H9 (cell line): Measurements from ENCODE around the gene ABR. TPM values are rescaled to one million over a fixed set of nuclear protein-coding genes. Genes with fewer than 3 reads are reported as not detected.

Experiments used
- DNase-seq: peaks from one replicate; pipeline ENCODE4 v3.0.0-alpha.2; 2017
- H2AFZ ChIP-seq: one replicate; pipeline ENCODE4 v1.6.1; 2013; ENCODE audit warnings: mild to moderate bottlenecking, low read length, control low read depth, moderate library complexity
- H2AK5ac ChIP-seq: 2 replicates; pipeline ENCODE4 v1.6.1; 2013; ENCODE audit warnings: low read length, control low read depth, mixed read lengths; ENCODE audit not compliant: insufficient read length
- H2BK120ac ChIP-seq: one replicate; pipeline ENCODE4 v1.6.1; 2013; ENCODE audit warnings: low read depth, mild to moderate bottlenecking, low read length, control low read depth, inconsistent platforms; ENCODE audit not compliant: poor library complexity, severe bottlenecking
- H2BK12ac ChIP-seq: 2 replicates; pipeline ENCODE4 v1.6.1; 2013; ENCODE audit warnings: low read length, control low read depth, mixed read lengths, low read depth; ENCODE audit not compliant: insufficient read length
- H2BK15ac ChIP-seq: 2 replicates; pipeline ENCODE4 v1.6.1; 2013; ENCODE audit warnings: low read depth, low read length, control low read depth
- H2BK20ac ChIP-seq: one replicate; pipeline ENCODE4 v1.6.1; 2013; ENCODE audit warnings: low read depth, mild to moderate bottlenecking, low read length, control low read depth, inconsistent platforms; ENCODE audit not compliant: poor library complexity, severe bottlenecking
- H2BK5ac ChIP-seq: 2 replicates; pipeline ENCODE4 v1.6.1; 2013; ENCODE audit warnings: low read length, control low read depth, mixed read lengths; ENCODE audit not compliant: insufficient read length
- H3K14ac ChIP-seq: 2 replicates; pipeline ENCODE4 v1.6.1; 2013; ENCODE audit warnings: low read length, control low read depth; ENCODE audit not compliant: insufficient read depth
- H3K18ac ChIP-seq: 2 replicates; pipeline ENCODE4 v1.6.1; 2013; ENCODE audit warnings: low read depth, mild to moderate bottlenecking, mixed read lengths, low read length, control low read depth; ENCODE audit not compliant: insufficient read length
- H3K23ac ChIP-seq: 2 replicates; pipeline ENCODE4 v1.6.1; 2013; ENCODE audit warnings: low read length, control low read depth, mixed read lengths, low read depth; ENCODE audit not compliant: insufficient read length
- H3K23me2 ChIP-seq: 2 replicates; pipeline ENCODE4 v1.6.1; 2013; ENCODE audit warnings: low read depth, mild to moderate bottlenecking, mixed read lengths, low read length, control low read depth; ENCODE audit not compliant: insufficient read length, poor library complexity, severe bottlenecking
- H3K27ac ChIP-seq: 2 replicates; pipeline ENCODE4 v1.5.1; 2013; ENCODE audit warnings: low read length, control low read depth, mixed read lengths, low read depth; ENCODE audit not compliant: insufficient read length
- H3K27me3 ChIP-seq: 2 replicates; pipeline ENCODE4 v1.6.1; 2013; ENCODE audit warnings: low read length, control low read depth, inconsistent platforms; ENCODE audit not compliant: insufficient read depth
- H3K4ac ChIP-seq: 2 replicates; pipeline ENCODE4 v1.6.1; 2013; ENCODE audit warnings: low read depth, mild to moderate bottlenecking, control low read depth, inconsistent platforms, low read length, moderate library complexity
- H3K4me1 ChIP-seq: 2 replicates; pipeline ENCODE4 v1.6.1; 2013; ENCODE audit warnings: low read length, control low read depth, inconsistent platforms; ENCODE audit not compliant: insufficient read depth
- H3K4me2 ChIP-seq: 2 replicates; pipeline ENCODE4 v1.6.1; 2013; ENCODE audit warnings: low read length, control low read depth, mixed read lengths; ENCODE audit not compliant: insufficient read length, insufficient read depth
- H3K56ac ChIP-seq: 2 replicates; pipeline ENCODE4 v1.6.1; 2013; ENCODE audit warnings: low read depth, mild to moderate bottlenecking, mixed read lengths, low read length, control low read depth; ENCODE audit not compliant: insufficient read length
- H3K79me1 ChIP-seq: 2 replicates; pipeline ENCODE4 v1.6.1; 2013; ENCODE audit warnings: low read depth, mild to moderate bottlenecking, moderate library complexity, low read length, control low read depth, inconsistent platforms; ENCODE audit not compliant: insufficient read depth, poor library complexity, severe bottlenecking
- H3K79me2 ChIP-seq: 2 replicates; pipeline ENCODE4 v1.6.1; 2013; ENCODE audit warnings: low read length, control low read depth, inconsistent platforms; ENCODE audit not compliant: insufficient read depth
- H3K9ac ChIP-seq: 2 replicates; pipeline ENCODE4 v1.6.1; 2013; ENCODE audit warnings: low read length, control low read depth, mixed read lengths; ENCODE audit not compliant: insufficient read length; ENCODE audit errors: extremely low read depth
- H3K9me3 ChIP-seq: one replicate; pipeline ENCODE4 v1.6.1; 2013; ENCODE audit warnings: low read depth, low read length, inconsistent platforms; ENCODE audit not compliant: control insufficient read depth
- H3T11ph ChIP-seq: one replicate; pipeline ENCODE4 v1.6.1; 2013; ENCODE audit warnings: mild to moderate bottlenecking, low read length, control low read depth, inconsistent platforms
- H4K20me1 ChIP-seq: one replicate; pipeline ENCODE4 v1.6.1; 2013; ENCODE audit not compliant: control insufficient read depth, insufficient read length, insufficient read depth
- H4K5ac ChIP-seq: 2 replicates; pipeline ENCODE4 v1.6.1; 2013; ENCODE audit warnings: low read depth, mild to moderate bottlenecking, mixed read lengths, low read length, control low read depth; ENCODE audit not compliant: insufficient read length
- H4K8ac ChIP-seq: replicated peaks from 2 replicates; pipeline ENCODE4 v1.6.1; 2013; ENCODE audit warnings: low read length, control low read depth, mixed read lengths, low read depth; ENCODE audit not compliant: insufficient read length
- H4K91ac ChIP-seq: 2 replicates; pipeline ENCODE4 v1.6.1; 2013; ENCODE audit warnings: low read depth, mild to moderate bottlenecking, moderate library complexity, mixed read lengths, low read length, control low read depth; ENCODE audit not compliant: insufficient read length
- H3K27ac Mint-ChIP-seq, 3 experiments: 2 replicates in 2 of 3; 3 replicates in 1 of 3; pipeline ENCODE4 v1.8.0; 2020 to 2021; ENCODE audit warnings: mixed read lengths in 3 of 3, mild to moderate bottlenecking in 1 of 3, moderate library complexity in 1 of 3
- H3K27me3 Mint-ChIP-seq: 2 replicates; pipeline ENCODE4 v1.8.0; 2021; ENCODE audit warnings: low read depth, mild to moderate bottlenecking, moderate library complexity, mixed read lengths
- H3K36me3 Mint-ChIP-seq, 3 experiments: 2 replicates in 2 of 3; 3 replicates in 1 of 3; pipeline ENCODE4 v1.8.0; 2020 to 2021; ENCODE audit warnings: low read depth in 3 of 3, mixed read lengths in 3 of 3; ENCODE audit not compliant: insufficient read depth in 1 of 3
- H3K4me1 Mint-ChIP-seq, 2 experiments: 2 replicates each; pipeline ENCODE4 v1.8.0; 2020; ENCODE audit warnings: mixed read lengths in 2 of 2
- H3K4me3 Mint-ChIP-seq, 2 experiments: 2 replicates in 1 of 2; 3 replicates in 1 of 2; pipeline ENCODE4 v1.8.0; 2020 to 2021; ENCODE audit warnings: mild to moderate bottlenecking in 2 of 2, mixed read lengths in 2 of 2, moderate library complexity in 1 of 2
- H3K9me3 Mint-ChIP-seq, 2 experiments: 2 replicates in 1 of 2; 3 replicates in 1 of 2; pipeline ENCODE4 v1.8.0; 2020; ENCODE audit warnings: mild to moderate bottlenecking in 2 of 2, mixed read lengths in 2 of 2, moderate library complexity in 1 of 2
- CTCF ChIP-seq: fragments of 200-600 bp; sonication (generic); conservative IDR thresholded peaks from 3 replicates; pipeline ENCODE4 v1.8.0; 2021; ENCODE audit warnings: antibody characterized with exemption, mild to moderate bottlenecking
- WGBS: extraction: QIAGEN DNeasy Blood & Tissue Kit; methylation state at CpG from one replicate; pipeline ENCODE4 v1.1.7; 2013; ENCODE audit warnings: missing lambda C conversion rate, low lambda C conversion rate, mixed read lengths; ENCODE audit not compliant: insufficient read length; ENCODE audit errors: extremely low coverage; 5-methylcytosine and 5-hydroxymethylcytosine counted together
- total RNA-seq: library from RNA; stranded (reverse); gene quantifications from 2 replicates; pipeline ENCODE4 v1.2.1, GENCODE V29; 2021

Gene ABR
- total RNA-seq, 1 experiment from 2014 or later, result 34.7 TPM

- Histone ChIP-seq H2BK15ac (no peak overlapping the region), H3K14ac (no peak overlapping the region; the same call in 1 of the 2 replicates), H2AFZ (no peak overlapping the region), H3K4ac (no peak overlapping the region), H4K8ac (no peak overlapping the region), H2BK12ac (no peak overlapping the region), H3K27me3 (no peaks in the 10 kb centered on the region), H3K4me1 (no peaks in the 10 kb centered on the region), H3K27ac (no peak overlapping the region), H3T11ph (no peak overlapping the region), H3K79me1 (no peaks in the 10 kb centered on the region), H4K5ac (no peak overlapping the region), H2BK20ac (no peak overlapping the region), H3K79me2 (no peaks in the 10 kb centered on the region), H3K9ac (no peak overlapping the region), H3K23ac (no peak overlapping the region), H2BK120ac (no peak overlapping the region), H2AK5ac (no peak overlapping the region), H3K56ac (no peak overlapping the region), H4K20me1 (peaks cover 6% of the 10 kb centered on the region), H3K9me3 (no peaks in the 10 kb centered on the region), H3K4me2 (no peak overlapping the region), H2BK5ac (no peak overlapping the region), H4K91ac (no peak overlapping the region), H3K23me2 (no peaks in the 10 kb centered on the region), H3K18ac (no peak overlapping the region)
- Mint-ChIP-seq H3K27ac (peak overlapping the region in 1 of 3 experiments; percentile 52; a peak in 1 of 7 replicates), H3K4me3 (no peak overlapping the region), H3K4me1 (peaks cover 8 to 20% of the 10 kb centered on the region in 2 experiments), H3K36me3 (peaks cover 0 to 12% (median 0%) of the 10 kb centered on the region in 3 experiments; a peak in 3 of 7 replicates), H3K9me3 (peaks cover 0 to 6% of the 10 kb centered on the region in 2 experiments; a peak in 2 of 5 replicates), H3K27me3 (no peaks in the 10 kb centered on the region)
- no CpG with 5 or more reads among the region's 14 CpGs for WGBS
- DNase-seq, result no peak
- TF ChIP-seq CTCF, result no peak
These were observed 34.3 kb downstream of the ABR start for GRCh38 chr17:1145311-1145986.
